GM18517 (cell line): ENCODE data around the gene CEP78.

Experiments used
- ATAC-seq: cut with Tn5 transposase; IDR thresholded peaks from one replicate; pipeline ENCODE4 v1.9.1; 2021; ENCODE audit warnings: mild to moderate bottlenecking, moderate library complexity; ENCODE audit not compliant: unreplicated experiment

CEP78 gene

DNA sequence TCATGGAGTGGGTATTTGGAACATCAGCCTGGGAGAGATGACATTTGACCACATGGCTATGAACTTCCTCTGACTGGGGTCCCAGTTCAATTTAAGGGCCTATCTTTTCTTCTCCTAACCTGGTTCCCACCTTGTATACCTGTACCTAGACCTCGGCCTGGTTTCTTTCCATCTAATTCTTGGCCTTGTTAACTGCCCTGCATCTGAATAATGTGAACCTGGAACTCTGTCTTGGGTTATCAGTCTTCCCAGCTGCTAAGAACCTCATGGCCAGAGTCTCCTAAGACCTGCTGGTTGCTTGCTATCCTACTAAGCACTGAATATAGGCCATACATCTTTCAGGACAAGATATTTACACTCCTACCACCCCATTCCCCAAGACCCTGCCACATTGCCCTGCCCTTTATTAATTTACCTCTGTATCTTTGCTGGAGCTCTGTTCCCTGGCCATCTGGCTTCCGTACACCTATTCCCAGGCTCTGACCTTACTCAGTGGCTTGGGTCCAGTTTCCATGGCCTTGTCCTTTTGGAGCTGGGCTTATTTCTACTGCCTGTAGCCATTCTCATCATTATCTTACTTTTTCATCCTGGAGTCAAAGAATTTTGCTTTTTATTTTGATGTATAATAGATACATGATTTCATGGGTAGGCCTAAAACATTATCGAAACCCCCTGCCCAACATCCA is 67.6 kb downstream of the CEP78 start:
- ATAC-seq, result no peak

DNA sequence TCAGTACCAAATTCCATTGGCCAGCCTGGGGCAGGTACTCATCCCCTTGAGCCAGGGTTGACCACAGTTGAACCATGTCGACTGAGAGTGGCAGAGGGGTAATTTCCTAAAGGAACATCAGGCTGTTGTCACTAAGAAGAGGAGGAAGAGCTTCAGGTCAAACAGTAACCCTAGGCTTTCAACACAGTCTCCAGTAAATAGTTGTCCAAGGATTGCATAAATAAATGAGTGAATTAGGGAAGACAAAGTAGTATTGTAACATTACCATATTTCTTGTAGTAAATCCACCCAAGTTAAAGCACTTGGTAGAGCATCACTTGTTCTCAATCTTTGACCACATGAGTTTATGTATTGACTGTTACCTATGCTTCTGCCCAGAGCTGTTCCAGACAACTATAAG is 68.5 kb downstream of the CEP78 start:
- no peak for ATAC-seq

DNA sequence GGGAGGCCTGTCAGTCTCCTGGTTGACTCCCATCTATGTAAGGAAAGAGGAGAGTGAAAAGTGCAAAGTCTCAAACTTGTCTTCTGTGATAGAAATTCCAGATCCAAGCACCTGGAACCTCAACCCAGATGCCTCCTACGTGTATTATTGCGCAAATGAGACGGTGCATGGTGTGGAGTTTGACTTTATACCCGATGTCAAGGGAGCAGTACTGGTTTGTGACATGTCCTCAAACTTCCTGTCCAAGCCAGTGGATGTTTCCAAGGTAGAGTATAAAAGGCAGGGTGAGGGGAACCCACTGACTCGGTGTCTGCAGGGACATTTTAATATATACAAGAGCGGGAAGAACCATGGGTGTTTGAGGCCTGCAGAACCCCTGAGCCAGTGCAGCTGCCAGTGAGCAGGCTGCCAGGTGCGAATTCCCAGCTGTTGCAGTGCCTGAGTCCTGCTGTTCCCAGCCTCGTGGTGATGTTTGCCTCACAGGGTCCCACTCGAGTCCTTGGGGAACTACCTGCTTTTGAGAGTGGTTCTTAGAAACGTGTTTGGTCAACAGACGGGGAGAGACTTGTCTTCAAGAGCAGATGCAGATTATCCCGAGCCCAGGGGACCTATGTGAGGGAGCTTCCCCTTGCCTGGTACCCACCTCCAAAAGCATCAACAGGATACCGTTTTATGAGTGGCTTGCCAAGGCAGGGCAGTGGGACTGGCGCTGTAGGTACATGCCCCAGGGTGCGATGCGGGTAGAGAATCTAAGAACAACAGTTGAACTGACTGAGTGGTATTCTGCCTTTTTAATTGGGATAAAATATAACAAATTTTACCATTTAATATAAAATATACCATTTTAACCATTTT is 70.6 kb downstream of the CEP78 start:
- no peak for ATAC-seq

DNA sequence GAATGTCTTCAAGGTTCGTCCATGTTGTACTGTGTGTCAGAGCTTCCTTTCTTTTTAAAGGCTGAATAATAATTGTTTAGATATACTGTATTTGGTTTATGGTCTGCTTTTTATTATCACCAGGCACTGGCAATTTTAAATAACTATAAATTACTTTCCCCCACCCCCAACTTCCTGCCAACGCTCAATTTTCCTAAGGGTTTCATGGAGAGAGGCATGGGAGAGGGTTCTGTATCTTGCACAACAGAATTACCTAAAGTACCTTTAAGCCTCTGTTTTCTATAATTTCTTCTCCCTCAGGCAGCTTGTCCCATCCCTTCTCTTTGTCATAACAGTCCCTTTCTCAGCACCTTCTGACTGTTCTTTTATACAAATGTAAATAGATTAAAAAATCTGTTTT is 71.5 kb downstream of the CEP78 start:
- no peak for ATAC-seq

GRCh38 chr9:78309066-78309465 is 73.2 kb downstream of the CEP78 start:
- ATAC-seq, result no peak

GRCh38 chr9:78311075-78311474 is 75.2 kb downstream of the CEP78 start:
- ATAC-seq, result no peak

- ATAC-seq, result no peak
Observed at GRCh38 chr9:78311886-78312524, 76.1 kb downstream of the CEP78 start.

DNA sequence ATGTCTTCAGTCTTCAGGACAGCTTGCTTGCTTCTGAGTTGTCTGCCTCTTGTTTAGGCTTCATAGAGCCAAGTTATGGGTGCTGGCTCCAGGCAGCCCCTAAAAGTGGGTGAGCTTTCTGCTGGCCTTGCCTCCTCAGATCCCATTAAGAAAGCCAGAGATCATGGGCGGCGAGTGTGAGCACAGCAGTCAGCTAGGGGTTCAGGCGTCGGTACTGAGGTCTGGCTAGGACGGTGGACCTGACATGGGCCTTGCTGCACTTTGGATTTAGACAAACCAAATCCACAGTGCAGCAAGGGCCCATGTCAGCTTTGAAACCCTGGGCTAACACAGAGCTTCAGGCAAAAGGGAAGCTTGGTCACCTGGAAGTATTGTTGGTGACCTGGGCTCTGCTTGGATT is 78.7 kb downstream of the CEP78 start:
- ATAC-seq, result no peak

- no peak for ATAC-seq
Observed at GRCh38 chr9:78314953-78315870, 79.3 kb downstream of the CEP78 start.

DNA sequence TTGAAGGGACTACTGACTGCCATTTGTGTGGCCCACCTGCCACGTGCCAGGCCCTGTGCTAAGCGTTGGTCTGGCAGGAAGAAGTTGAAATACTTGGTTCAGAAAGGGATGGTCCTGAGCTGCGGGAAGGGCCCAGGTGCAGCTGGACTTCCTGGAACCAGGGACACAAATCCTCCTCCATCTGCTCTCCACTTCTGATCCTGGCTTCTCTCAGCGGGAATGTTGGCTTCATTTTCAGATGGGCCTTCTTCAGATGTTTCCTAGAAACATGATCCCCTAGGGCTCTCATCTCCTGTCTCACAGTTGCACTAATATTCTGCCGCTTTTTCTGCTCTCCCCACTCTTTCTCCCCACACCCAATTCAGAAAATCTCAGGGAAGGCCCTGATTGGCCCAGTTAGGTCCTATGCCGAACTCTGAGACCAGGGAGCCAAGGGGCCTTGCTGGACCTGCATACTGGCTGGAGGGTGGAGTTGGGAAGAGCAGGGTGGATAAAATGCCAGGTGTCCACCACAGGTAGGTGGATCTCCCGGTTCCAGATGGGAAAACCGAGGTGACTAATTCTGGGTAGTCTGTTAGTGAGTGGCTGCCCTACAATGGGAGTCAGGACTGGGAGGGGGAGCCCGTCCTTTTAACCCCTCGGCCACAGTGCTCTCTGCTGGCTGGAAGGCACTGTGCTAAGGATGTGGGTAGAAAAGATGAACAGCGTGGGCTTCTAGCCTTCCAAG is 80.5 kb downstream of the CEP78 start:
- ATAC-seq, result no peak

DNA sequence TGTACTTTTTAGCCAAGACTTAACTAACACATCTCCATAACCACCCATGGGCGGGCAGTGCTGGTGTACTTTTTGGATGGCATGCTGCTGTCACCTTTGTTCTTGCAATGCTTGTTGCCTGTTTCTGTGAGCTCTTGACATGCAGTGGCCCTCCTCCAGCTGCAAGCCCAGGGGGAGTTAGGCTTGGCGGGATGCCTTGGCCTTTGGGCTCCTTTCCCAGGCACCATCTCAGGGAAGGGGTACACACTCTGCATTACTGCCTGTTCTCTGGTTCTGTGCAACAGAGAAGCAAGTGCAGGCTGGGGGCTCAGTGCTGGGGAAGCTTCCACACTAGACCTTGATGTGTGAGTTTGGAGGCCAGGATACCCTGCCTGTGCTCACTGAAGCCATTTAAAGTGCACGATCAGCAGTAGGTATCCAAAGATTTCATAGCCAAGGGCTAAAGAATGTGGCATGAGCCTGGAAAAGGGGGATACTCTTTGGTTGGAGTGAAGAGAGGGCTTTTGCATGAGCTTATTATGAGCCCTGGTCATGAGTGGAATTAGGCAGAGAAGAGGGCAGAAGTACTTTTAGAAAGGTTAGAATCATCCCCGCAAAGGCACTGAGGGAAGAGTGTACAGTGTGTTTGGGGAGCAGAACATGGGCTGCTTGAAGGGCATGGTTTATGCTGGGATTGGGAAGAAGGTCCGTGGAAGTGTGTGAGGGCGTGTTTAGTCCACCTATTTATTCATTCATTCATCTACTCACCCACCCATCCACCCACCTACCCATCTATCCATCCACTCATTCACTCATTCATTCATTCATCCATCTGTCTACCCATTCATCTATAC is 83.5 kb downstream of the CEP78 start:
- ATAC-seq, result no peak

GRCh38 chr9:78320030-78320693 is 84.3 kb downstream of the CEP78 start:
- ATAC-seq, result no peak

GRCh38 chr9:78320875-78321496 is 85.1 kb downstream of the CEP78 start:
- no peak for ATAC-seq

GRCh38 chr9:78321505-78321904 is 85.6 kb downstream of the CEP78 start:
- ATAC-seq, result no peak

GRCh38 chr9:78324068-78324650 is 88.3 kb downstream of the CEP78 start:
- ATAC-seq, result no peak

DNA sequence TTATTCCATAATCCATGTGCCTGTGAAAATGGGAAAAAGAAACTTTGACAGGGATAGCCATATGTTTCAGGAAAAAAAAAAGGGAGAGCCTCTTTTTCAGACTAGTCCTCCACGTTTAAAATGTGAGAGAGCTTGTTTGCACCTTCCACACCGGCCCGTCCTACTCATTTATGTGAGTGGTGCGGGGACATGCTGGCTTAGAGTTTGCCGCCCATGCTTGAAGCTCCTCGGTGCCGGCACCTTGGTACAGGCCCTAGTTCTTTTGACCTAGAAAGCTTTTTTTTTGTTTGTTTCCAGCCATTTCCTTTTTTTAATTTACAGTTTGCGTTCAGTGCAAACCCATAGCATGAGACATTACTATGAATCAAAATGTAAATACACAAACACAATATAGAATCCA is 88.8 kb downstream of the CEP78 start:
- no peak for ATAC-seq

DNA sequence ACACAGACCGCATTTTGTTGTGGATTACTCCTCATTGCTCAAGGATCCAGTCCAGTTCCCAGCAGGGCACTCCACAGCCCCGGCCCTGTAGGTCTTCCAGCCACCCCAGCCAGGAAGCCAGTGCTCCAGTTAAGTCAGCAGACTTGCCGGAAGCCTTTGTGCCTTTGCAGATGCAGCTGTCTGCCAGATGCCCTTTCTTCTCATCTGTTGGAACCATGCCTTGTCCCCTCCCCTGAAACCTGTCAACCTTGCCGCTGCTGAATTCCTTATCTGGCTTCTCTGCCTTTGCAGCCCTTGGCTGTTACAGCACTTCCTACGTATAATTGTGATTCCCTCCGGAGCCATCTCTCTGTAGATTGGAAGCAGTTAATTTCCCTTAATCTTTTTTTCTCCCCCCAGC is 89.5 kb downstream of the CEP78 start:
- no peak for ATAC-seq

DNA sequence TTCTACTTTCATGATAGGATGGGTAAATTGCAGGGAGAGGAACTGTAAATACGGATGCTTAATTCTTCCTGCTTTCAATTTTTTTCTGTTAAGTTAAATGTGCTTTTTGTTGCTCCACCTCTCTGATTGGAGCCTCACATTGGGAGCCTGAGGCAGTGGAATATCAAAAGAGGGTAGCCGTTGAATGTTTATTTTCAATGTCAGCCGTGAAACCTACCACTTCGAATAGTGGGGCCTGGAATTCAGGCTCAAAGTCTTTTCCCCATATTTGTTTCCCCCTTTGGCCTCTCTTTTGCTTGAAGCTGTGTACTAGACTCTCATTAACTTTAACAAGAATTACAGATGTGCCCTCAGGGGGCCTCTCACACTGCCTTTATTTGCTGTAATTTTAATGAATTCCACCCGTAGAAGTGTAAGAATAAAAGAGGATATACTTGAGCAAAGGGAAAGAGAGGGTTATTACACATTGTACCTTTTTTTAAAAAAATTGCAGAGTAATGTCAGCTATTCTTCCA is 90.0 kb downstream of the CEP78 start:
- no peak for ATAC-seq
